Brain microvascular endothelial cell (primary cell): ENCODE results near the gene LONP2.
A peak's percentile ranks its signal among the peaks of the same experiment; 100 is the strongest.

Experiments
- DNase-seq: peaks from one replicate; pipeline ENCODE4 v3.0.0-alpha.2; 2020
- H3K27ac ChIP-seq: fragments of 250-450 bp; sonication (Bioruptor Pico); 2 replicates; pipeline ENCODE4 v1.5.1; 2020; ENCODE audit warnings: mild to moderate bottlenecking, moderate library complexity
- H3K27me3 ChIP-seq: fragments of 250-450 bp; sonication (Bioruptor Pico); replicated peaks from 2 replicates; pipeline ENCODE4 v1.5.1; 2020; ENCODE audit warnings: mild to moderate bottlenecking
- H3K36me3 ChIP-seq: fragments of 250-450 bp; sonication (Bioruptor Pico); replicated peaks from 2 replicates; pipeline ENCODE4 v1.5.1; 2020; ENCODE audit warnings: mild to moderate bottlenecking
- H3K4me3 ChIP-seq: 2 replicates; pipeline ENCODE4 v1.5.1; 2011; ENCODE audit warnings: low read depth, mild to moderate bottlenecking, control low read depth, low read length, moderate library complexity
- CTCF ChIP-seq: IDR thresholded peaks from 2 replicates; pipeline ENCODE4 v1.5.1; 2011; ENCODE audit warnings: low read depth, mild to moderate bottlenecking, moderate library complexity, low read length, control low read depth, inconsistent platforms; ENCODE audit errors: missing control alignments
- in situ Hi-C: cut with HindIII; loops from 2 replicates; pipeline ENCODE4 v1.10.0; 2017; ENCODE audit warnings: low sequenced_read_pairs, low pct_ligation_motif_present

Gene LONP2

GRCh38 chr16:48282636-48283263 is 38.6 kb downstream of the LONP2 start:
- Histone ChIP-seq H3K36me3 (peaks cover 11% of the 10 kb centered on the region), H3K27ac (no peak overlapping the region), H3K4me3 (no peak overlapping the region), H3K27me3 (no peaks in the 10 kb centered on the region)
- TF ChIP-seq CTCF: no peak
- in situ Hi-C loops: no loop called here
- no peak for DNase-seq

- in situ Hi-C loops: no loop called here
- H3K36me3 ChIP-seq: peaks cover 9% of the 10 kb centered on the region
- no peak for DNase-seq
- no peaks in the 10 kb centered on the region for H3K27me3 ChIP-seq
- TF ChIP-seq CTCF: no peak
- no peak overlapping the region for H3K4me3 ChIP-seq
- no peak overlapping the region for H3K27ac ChIP-seq
Measured at GRCh38 chr16:48284772-48285409, 40.8 kb downstream of the LONP2 start.

DNA sequence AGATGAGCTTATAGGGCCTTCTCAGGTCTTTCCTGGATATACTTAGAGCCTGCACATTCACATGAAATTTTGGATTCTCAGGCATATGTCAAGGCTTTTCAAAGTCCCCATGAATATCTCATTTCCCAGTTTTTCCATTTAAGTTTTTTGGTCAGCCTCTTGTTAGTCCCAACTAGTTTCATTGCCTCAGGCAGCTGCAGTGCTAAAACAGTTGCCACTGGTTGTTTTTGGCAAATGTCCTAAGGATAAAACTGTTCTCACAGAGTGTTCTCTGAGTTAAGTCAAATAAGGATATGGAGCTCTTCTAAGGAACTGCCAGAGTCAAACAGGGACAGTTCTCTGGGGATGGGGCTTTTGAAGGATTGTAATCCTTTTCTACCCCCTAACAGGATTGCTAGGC is 43.1 kb downstream of the LONP2 start:
- H3K27me3 ChIP-seq: no peaks in the 10 kb centered on the region
- TF ChIP-seq CTCF: no peak
- DNase-seq: no peak
- in situ Hi-C loops: no loop called here
- H3K36me3 ChIP-seq: peaks cover 14% of the 10 kb centered on the region
- no peak overlapping the region for H3K4me3 ChIP-seq
- H3K27ac ChIP-seq: no peak overlapping the region

DNA sequence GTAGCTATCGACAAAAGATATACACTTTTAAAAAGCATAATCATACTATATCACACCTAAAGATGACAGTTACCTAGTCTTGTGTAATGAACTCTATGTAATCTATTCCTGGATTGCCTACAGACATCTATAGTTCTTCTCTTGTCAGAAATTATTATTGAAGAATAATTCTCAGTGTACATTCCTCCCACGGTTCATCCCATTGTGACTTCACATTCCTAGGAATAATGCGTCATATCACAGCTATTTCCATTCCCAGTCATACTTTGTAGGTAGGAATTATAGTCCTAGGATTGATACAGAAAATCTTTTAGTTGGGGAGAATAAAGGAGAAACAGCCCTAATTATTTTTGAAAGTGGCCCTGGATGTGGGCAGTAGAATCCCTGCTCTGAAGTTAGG is 47.2 kb downstream of the LONP2 start:
- DNase-seq: peak; percentile 17
- Histone ChIP-seq H3K27me3 (no peaks in the 10 kb centered on the region), H3K36me3 (peaks cover 15% of the 10 kb centered on the region), H3K4me3 (no peak overlapping the region), H3K27ac (peak overlapping the region; percentile 54)
- in situ Hi-C loops: no loop called here
- no peak for TF ChIP-seq CTCF

DNA sequence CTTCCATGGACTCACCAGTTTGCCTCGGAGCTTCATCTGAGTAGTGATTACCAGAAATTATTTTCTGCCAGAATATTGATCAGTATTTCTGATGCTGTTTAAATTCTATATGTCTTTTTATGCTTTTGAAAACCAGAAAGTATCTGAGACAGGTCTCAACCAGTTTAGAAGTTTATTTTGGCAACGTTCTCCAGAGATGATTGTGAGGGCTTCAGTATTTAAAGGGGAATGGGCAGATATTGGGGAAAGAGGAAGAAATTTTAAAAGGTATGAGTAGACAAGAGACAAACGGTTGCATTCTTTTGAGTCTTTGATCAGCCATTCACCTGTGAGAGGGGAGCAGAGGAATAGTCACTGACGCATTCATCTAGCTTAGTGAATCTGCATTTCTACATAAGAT is 47.7 kb downstream of the LONP2 start:
- Histone ChIP-seq H3K27me3 (no peaks in the 10 kb centered on the region), H3K27ac (peak overlapping the region; percentile 54), H3K4me3 (no peak overlapping the region), H3K36me3 (peaks cover 12% of the 10 kb centered on the region)
- no peak for TF ChIP-seq CTCF
- DNase-seq: no peak
- in situ Hi-C loops: no loop called here

DNA sequence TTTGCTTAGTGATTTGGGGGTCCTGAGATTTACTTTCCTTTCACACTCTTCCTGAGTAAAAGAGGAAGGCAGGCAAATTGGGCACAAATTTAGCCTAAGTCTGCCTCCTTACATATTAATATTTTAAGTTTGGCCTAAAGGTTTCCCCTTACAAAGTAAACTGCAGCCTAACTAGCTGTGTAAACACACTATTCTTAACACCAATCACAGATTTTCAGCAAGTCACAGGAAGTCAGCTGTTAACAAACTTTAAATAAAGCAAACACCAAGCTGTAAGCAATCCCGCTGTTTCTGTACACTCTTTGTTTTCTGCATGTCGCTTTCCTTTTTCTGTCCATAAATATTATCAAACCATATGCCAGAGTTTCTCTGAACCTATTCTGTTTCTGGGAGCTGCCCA is 48.4 kb downstream of the LONP2 start:
- Histone ChIP-seq H3K4me3 (no peak overlapping the region), H3K27me3 (no peaks in the 10 kb centered on the region), H3K36me3 (peaks cover 12% of the 10 kb centered on the region), H3K27ac (no peak overlapping the region)
- TF ChIP-seq CTCF: no peak
- DNase-seq: no peak
- in situ Hi-C loops: no loop called here
